GM21619 (cell line): ENCODE results near the gene PLEKHG1.

Experiments
- ATAC-seq: cut with Tn5 transposase; IDR thresholded peaks from one replicate; pipeline ENCODE4 v1.9.1; 2021; ENCODE audit not compliant: unreplicated experiment

Gene PLEKHG1

GRCh38 chr6:150637266-150637665, 37.6 kb downstream of the PLEKHG1 start:
- ATAC-seq: no peak

DNA sequence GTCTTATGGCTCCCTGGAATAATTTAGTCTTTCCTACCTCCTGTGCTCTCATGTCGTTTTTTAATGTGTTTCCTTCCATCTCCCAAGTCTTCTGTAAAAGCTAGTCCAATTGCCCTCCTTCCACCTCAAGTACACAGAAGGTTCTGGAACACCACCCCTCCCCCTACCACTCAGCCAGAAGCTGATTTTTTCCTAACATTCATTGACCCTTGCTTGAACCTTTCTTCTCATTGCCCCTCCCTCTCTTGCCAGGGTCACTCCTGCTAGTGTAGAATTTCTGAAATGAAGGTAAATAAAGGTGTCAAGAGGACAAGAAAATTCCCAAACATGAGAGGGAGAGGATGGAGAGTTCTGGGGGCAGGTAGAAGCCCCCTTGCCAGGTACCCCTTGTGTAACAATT, 38.6 kb downstream of the PLEKHG1 start:
- no peak for ATAC-seq

DNA sequence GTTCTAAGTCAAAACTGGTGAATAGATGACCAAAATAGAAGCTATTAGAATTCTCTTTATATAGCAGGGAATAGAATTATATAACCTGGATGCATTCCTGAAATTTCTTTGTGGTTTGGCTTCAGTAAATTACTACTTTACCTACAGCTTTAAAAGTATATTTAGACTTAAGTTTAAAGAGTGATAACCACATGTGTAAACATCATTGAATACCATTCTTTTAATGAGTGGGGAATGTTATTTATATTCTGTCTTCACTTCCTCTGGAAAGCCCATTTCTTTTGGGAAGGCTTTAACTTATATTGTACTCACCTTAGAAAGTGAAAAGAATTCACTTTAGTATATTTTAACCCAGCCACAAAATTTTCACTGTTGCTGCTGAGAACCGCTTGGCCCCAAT, 39.1 kb downstream of the PLEKHG1 start:
- no peak for ATAC-seq

DNA sequence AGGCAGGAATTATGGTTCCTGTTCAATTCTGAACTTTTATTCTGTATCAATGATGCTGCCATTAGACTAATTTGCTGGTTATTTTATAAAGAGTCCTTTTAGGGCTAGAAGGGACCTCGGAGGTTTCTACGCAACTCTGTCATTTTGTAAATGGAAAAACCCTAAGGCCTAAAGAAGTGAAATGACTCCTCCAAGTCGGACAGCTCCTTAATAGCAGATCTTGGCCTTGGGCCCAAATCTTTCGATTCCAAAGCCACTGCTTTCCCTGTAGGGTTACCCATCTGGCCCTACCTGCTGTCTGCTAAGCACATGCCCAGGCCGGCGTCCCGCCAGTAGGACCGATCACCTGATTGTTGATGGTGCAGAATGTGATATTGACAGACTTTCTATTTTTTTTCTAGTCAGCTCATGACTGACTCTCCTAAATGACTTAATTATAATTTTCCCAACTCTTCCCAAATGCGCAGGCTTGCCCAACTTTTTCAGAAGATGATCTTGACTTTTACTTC, 40.2 kb downstream of the PLEKHG1 start:
- ATAC-seq: no peak

DNA sequence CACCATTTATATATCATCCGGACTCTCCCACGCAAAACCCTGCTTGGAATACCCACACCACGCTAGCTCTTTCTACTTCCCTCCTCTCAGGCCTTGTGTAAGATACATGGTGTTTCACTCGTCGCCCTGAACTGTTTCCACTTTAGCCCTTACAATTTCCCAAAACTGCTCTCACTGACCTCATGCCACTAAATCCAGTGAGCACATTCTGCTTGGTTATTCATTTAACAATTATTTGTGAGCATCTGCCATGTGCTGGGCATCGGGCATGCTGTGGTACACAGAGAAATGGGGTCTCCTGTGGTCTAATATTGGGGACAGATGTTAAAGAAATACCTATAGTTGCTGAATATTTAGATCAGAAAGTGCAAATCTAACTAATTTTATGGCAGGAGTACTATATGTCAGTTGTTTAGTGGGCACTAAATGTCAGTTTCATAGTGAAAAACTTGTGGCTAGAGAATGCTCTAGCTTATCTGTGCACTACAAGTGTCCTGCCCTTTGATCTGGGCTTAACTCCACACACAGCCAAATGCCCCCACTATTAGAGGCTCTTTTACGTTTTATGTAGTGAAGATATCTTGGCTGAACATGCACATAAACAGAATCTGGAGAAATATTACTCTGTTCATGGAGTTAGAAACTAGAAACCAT, 41.0 kb downstream of the PLEKHG1 start:
- ATAC-seq: peak; percentile 35

DNA sequence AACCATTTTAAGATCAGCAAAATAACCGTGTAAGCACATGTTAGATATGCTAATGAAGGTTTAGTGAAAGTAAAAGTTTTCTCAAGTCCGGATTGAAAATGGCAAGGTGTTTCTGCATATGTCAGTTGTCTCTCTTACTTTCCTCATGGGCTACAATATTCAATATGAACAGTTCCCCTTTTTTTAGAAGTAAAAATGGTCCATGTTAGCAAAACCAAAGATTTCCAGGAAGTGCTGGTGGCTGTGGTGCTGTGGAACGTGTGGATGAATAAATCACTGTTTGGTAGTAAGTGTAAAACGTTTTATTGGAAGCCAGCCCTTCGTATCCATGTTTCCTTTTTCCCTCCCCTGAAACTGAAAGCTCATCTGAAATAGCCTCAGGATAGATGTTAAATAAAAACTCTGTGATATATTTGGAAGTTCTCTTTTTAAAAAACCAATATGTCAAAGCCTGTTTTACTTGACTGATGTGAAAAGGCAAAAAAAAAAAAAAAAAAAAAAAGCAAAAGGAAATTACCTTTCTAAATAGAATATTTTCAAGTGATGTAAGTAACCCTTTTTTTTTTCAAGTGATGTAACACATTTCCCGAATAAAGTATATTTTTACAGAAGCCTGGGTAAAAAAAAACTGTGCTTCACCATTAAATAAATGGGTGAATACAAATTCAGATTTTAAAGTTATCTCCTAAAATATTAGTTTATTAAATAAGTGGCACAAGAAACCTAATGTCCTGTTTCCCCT, 41.9 kb downstream of the PLEKHG1 start:
- peak; percentile 36 for ATAC-seq

DNA sequence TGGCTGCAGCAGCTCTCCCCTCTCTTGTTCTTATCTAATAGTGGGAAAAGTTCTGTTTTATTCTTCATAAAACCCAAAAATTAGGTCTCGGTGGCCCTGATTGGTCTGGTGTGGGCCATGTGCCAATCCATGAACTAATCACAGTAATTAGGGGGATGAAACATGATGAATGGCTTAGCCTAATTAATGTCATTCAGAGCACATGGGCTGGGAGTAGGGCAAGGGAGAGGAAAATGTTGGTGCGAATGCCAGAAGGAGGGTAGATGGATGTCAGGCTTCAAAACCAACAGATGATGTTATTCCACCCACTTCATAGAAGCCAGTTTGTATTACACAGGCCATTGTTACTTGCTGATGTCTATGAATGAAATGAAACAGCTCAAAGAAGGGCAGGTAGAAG, 46.5 kb downstream of the PLEKHG1 start:
- no peak for ATAC-seq

- ATAC-seq: no peak
Measured at GRCh38 chr6:150647051-150647450, 47.4 kb downstream of the PLEKHG1 start.
